ENCODE data around the gene GPR62.

Gene GPR62

DNA sequence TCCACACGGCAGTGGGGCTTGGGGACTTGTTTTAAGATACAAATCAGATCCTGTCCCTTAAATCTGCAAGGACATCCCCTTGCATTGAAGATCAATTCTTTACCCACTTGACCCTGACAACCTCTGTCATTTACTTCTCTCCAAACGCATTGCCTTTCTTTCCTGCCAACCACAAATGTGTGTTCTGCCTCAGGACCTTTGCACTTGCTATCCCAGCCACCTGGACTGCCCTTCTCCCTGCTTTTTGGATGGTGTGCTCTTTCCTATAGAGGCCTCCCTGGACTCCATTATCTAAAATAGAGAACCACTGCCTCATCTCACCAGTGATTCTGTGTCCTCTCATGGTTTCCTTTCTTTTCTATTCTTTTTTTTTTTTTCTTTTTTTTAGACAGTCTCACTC, 42.0 kb downstream of the GPR62 start:
- DNase-seq, result no peak

DNA sequence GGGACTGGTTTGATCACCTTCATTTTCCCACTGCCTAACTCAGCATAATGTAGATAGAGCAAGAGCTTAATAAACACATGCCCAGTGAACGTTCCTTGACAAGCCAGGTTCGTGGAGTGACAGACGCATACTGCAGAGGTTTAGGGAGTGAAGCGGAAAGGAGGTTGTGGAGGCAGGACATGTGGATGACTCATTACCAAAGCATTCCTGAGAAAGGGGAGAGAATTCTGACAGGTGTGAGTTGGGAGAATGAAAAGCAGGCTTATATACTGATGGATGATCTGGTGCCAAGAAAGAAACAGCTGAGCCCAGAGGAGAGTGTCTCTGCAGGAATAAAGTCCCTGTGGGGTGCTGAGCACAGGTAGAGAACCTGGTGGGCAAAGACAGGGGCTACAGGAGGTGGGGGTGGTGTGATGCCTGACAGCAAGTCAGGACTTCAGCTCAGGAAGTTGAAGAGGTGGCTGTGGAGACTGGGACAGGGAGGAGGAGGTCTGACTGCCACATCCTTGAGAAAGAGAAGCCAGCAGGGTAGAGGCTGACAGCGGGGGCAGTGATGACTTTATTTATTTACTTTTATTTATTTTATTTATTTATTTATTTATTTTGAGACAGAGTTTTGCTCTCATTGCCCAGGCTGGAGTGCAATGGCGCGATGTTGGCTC, 42.9 kb downstream of the GPR62 start:
- DNase-seq, result no peak

DNA sequence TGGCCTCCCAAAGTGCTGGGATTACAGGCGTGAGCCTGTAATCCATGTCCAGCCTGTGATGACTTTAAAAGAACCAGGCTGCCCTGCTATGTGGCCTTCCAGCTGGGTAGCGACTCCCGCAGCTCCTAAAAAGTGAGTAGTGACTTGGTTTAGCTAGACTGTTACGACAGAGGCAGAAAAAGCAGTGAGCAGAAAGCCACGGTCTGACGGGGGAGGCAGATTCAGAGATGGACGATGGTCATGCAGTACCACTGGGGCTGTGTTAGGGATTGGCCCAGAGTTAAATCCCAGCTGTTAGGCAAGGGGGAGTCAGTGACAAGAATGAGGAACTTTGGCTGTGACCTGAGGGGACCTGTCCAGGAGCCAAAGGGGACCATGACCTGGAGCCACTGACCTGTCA, 43.6 kb downstream of the GPR62 start:
- DNase-seq, result no peak

DNA sequence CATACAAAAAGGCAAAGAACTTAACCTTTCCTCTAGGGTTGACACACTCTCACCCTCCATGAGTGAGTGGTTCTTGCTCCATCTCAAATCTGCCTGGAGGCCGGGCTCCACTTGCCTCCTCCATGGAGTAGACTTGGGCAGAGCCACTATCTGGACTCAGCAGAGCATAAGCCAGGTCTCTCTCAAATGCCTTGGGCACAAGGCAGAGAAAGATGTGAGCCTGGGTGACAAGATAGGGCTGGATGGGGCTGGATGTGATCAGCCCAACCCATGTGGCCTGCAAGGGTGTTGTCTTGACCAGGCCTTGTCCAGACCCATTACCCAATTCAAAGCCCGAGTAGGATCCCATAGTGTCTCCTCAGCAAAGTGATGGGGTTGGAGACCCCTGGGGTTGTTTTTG, 44.7 kb downstream of the GPR62 start:
- peak; percentile 26 for DNase-seq

DNA sequence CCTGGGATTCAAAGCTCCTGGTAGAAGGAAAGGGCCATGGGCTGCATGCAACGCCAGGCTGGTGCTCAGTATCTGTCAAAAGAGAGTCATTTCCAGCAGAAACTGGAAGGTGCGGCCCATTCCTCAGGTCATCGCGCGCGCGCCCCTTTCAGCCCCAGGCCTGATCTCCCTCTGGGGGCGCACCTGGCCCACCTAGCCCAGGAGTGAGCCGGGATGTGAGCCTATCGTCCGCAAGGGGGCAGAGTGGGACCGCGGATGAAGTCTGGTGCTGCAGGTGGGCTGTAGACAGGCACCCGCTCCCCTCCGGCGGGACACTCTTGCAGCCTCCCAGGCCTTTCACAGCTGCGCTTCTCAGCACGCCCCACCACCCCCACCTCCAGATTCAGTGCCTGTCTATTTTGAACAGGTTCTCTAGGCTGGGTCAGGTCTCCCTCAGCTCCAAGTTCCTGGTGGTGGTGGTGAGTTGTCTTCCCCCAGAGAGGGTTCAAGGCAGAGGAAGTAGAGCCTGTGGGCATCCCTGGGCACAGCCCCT, 46.3 kb downstream of the GPR62 start:
- DNase-seq, result peak; percentile 73

DNA sequence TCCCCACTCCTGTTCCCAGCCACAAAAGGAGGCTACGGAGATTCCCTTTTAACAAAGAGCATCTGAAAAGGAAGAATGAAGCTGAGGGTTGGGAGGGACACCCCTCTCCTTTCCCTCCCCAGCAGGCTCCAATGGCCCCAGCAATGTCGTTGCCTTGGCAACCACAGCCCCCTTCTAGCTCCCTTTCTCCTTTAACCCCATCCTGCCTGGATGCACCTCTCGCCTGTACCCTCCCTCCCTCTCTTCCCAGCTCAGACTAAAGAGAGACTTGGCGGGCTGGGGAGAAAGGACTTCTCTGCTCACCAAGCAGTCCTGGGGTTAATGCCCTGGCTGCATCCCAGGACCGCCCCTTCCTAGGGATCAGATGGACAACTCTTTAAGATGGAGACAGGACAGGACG, 47.6 kb downstream of the GPR62 start:
- no peak for DNase-seq

DNA sequence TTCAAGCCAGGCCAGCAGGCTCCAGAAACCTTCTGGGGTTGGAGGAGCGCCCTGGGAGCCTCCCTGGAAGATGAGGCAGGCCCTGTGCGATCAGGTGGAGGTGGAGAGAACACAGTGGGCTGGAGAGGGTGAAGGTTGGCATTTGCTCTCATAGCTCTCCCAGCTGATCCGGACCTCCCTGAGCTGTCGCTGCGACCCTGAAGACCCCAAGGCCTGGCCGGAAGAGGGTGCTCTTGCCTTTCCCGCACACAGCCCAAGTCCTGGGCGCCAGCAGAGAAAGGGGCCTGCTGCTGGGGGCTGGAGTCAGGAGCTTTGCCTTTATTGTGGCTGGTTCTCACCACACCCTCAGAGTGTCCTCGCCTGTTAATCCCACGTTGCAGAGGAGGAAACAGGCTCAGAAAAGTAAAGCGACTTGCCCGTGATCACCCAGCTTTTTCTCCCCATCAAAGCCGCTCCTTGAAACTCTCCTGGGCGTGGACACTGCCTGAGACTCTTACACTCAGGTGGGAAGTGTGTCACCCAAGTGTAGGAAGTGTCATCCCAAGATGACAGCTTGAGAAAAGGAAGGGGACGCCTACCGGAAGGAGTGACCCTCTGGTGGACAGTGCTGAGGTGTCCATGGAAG, 49.1 kb downstream of the GPR62 start:
- peak; percentile 46 for DNase-seq

DNA sequence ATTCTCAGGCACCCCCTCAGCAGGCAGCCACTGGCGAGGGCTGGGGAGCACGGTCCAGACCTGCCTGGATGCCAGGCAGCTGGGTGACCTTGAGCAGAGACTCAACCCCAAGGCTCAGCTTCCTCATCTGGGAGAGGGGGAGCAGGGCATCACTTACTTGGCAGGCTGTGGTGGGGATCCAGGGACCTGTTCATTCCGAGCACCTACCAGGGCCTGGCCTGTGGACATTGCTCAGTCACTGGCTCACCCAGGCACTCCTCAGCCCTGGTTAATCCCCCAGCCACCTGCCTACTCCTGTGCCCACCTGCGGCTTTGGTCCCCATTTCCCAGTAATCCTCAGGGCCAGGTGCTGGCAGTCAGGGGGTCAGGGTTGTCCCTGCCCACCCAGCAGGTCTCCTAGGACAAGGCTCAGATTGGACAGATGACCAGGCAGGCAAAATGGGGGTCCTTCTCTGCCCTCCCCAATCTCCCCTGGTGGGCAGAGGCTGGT, 49.8 kb downstream of the GPR62 start:
- no peak for DNase-seq

DNA sequence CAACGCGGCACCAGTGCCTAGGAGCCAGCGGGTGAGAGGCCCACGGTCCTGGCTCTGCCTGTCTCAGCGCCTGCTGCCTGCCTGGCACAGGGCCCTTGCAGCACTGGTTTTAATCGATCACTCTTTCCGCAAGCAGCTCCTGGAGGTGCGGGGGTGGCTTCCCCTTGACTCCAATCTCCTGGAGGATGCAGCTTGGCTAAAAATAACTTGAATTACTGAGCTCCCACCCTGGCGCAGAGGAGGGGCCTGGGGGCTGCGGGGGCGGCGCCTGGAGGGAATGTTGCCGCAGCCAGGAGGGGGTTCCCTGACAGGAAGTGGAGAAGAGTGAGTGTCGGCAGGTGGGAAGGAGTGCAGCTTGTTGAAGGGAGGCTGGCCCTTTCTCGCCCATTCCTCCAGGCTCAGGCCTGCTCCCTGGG, 50.4 kb downstream of the GPR62 start:
- no peak for DNase-seq

DNA sequence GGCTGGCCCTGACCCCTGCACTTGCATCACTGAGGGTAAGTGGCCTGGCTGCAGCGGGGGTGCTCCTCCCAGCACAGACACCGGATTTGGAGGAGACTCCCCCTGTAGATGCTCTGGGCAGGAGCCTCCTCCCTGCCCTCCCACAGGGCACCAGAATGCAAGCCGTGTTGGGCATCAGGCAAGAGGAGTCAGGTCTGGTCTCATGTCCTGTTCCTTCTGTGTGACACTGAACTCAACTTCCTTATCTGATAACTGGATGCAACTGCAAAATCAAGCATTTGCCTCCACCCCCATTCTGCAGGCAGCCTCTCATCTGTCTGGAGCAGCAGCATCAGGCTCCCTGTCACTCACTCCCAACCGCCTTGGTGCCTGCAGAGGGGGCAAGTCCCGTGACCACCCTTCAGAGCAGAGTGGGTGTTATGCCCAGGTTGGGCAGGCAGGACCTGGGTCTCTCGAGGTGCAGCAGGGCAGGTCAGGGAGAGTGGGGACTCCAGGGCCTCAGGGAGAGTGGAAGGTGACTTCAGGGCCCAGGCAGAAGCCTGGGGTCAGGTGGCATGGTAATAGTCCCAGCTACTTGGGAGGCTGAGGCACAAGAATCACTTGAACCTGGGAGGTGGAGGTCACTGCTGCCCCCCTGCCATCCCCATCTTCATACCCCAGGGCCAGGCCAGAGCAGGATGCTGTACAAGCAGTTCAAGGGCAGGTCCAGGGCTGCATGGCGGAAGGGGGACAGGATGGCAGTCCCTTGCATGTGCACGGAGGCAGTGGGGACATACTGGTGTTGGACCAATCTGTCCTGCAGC, 51.0 kb downstream of the GPR62 start:
- peak; percentile 12 for DNase-seq

DNA sequence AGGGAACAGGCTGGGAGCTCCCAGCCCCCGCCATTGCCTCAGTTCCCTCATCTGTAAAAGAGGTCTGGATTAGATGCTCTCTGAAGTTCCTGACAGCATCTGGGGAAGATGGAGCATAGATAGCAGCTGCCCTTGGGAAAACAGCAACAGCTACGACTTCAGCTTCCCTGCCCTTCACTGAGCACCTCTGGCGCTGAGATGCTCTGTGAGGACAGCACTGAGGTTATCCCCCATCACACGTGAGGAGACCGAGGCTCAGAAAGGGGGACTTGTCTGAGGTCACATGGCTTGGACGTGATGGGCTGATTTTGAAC, 51.6 kb downstream of the GPR62 start:
- DNase-seq, result no peak
